Measurements from ENCODE around the gene LRRC15.

LRRC15 gene

DNA sequence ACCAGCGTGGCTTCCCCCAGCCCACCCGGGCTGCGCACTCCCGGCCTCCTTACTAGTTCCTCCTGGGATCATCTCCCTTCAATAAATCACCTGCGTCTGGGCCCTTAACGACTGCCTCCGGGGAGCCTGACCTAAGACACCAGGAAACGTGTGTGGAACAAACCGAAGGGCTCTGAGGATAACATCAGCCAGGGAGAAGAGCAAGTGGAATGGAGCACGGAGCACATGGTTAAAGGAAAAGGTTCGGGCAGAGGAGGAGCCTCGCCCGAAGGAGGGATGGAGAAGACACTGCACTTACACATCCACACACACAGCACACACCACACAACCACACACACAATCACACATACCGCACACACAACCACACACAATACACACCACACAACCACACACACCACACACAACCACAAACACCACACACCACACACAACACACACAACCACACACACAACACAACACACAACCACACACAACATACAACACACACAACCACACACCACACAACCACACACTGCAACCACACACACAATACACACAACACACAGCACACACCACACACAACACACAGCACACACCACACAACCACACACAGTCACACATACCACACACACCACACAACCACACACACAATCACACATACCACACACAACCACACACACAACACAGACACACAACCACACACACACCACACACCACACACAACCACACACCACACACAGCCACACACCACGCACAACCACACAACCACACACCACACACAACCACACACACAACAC, 43.2 kb downstream of the LRRC15 start:
- Histone ChIP-seq H3K27me3 (replicated peaks in 2 of 5; ENCODE audit: control insufficient read depth in 4 of 5, insufficient read depth in 5 of 5, low read length in 4 of 5) (peaks cover 0 to 3% (median 0%) of the 10 kb centered on the region in 5 experiments), H3K4me3 (ENCODE audit: control insufficient read depth in 1 of 7, extremely low read depth in 1 of 7, insufficient read depth in 4 of 7, low read depth in 2 of 7, low read length in 6 of 7) (no peak overlapping the region), H3K9me3 (ENCODE audit: control extremely low read depth in 1 of 5, control insufficient read depth in 4 of 5, insufficient read depth in 2 of 5, low read depth in 1 of 5, low read length in 4 of 5) (no peaks in the 10 kb centered on the region), H3K36me3 (ENCODE audit: control insufficient read depth in 4 of 4, insufficient read depth in 4 of 4, low read length in 3 of 4) (no peaks in the 10 kb centered on the region), H3K4me1 (ENCODE audit: control extremely low read depth in 1 of 4, control insufficient read depth in 4 of 4, insufficient read depth in 4 of 4, low read length in 3 of 4) (peaks cover 0 to 19% (median 11%) of the 10 kb centered on the region in 4 experiments), H3K27ac (ENCODE audit: insufficient read depth in 1 of 2, low read depth in 1 of 2, low read length in 2 of 2, poor library complexity in 1 of 2, severe bottlenecking in 2 of 2) (no peak overlapping the region)
- ChIA-PET CTCF (interaction anchor here (1.0 to 1.1 kb wide), 2 partner anchors 10 to 13 kb away, joined by 4 read pairs; no protein-coding TSS in a partner anchor), POLR2A (no interaction called here)
- peak; percentile 57 to 95 (median 88) for DNase-seq
- 80% methylated on average over 10 of the region's 15 CpGs for WGBS (ENCODE audit: insufficient coverage)

DNA sequence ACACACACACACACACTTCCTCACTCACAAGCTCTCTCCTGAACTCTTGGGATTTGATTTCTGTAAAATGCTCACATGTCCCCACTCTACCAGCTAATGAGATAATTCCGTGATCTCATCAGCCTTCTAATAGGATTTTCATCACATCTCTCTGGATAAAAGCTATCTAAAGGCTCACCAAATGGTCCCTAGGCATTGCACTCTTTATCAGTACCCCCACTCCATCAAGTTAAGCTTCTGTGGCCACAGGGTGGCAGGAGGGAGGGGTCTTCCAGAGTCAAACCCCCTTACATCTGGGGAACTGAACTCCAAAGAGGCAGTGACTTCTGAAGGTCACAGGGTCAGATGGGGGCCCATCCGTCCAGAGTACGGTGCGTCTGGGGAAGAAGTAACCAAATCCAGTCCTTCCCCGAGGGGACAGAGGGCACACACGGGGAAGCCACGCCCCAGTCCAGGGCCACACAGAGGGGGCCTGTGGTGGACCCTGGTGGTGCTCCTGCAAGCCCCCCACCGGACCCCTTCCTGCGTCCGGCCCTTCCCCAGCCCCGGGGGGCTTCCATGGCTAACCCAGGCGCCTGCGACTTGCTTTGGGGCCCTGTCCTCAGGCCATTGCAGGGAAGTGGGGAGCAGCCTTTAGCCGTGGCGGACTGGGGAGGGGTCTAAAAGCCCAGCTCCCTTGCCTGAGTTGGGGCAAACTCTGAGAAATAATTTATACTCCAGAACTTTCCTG, 44.0 kb downstream of the LRRC15 start:
- H3K27me3 ChIP-seq (replicated peaks in 2 of 5; ENCODE audit: control insufficient read depth in 4 of 5, insufficient read depth in 5 of 5, low read length in 4 of 5) = peaks cover 0 to 3% (median 0%) of the 10 kb centered on the region in 5 experiments
- H3K4me1 ChIP-seq (ENCODE audit: control extremely low read depth in 1 of 4, control insufficient read depth in 4 of 4, insufficient read depth in 4 of 4, low read length in 3 of 4) = peaks cover 0 to 19% (median 11%) of the 10 kb centered on the region in 4 experiments
- no peak overlapping the region for H3K27ac ChIP-seq (ENCODE audit: insufficient read depth in 1 of 2, low read depth in 1 of 2, low read length in 2 of 2, poor library complexity in 1 of 2, severe bottlenecking in 2 of 2)
- H3K9me3 ChIP-seq (ENCODE audit: control extremely low read depth in 1 of 5, control insufficient read depth in 4 of 5, insufficient read depth in 2 of 5, low read depth in 1 of 5, low read length in 4 of 5) = no peaks in the 10 kb centered on the region
- DNase-seq = peak; percentile 29 to 40 (median 32)
- H3K4me3 ChIP-seq (ENCODE audit: control insufficient read depth in 1 of 7, extremely low read depth in 1 of 7, insufficient read depth in 4 of 7, low read depth in 2 of 7, low read length in 6 of 7) = no peak overlapping the region
- H3K36me3 ChIP-seq (ENCODE audit: control insufficient read depth in 4 of 4, insufficient read depth in 4 of 4, low read length in 3 of 4) = no peaks in the 10 kb centered on the region
- ChIA-PET POLR2A (interaction anchor here (0.6 kb wide), 1 partner anchor 910 kb away, joined by 3 read pairs; no protein-coding TSS in a partner anchor), CTCF (interaction anchor here (0.6 to 1.1 kb wide), 4 partner anchors 9 to 64 kb away, joined by 3 to 4 read pairs (median 4); no protein-coding TSS in a partner anchor)
- 89% methylated on average over 15 of the region's 15 CpGs for WGBS (ENCODE audit: insufficient coverage)

DNA sequence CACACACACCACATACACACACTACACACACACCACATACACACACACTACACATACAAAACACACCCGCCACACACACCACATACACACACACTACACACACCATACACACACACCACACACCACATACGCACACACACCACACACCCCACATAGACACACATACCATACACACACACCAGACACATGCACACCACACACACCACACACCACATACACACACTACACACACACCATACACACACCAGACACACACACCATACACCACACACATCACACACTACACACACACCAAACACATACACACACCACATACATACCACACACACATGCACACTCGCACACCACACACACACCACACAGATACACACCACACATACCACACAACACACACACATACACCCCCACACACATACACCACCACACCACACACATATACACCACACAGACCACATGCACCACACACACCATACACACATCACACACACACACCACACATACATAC, 44.7 kb downstream of the LRRC15 start:
- CTCF ChIA-PET = interaction anchor here (1.1 to 2.2 kb wide), 4 partner anchors 9 to 544 kb away, joined by 3 to 9 read pairs (median 4); no protein-coding TSS in a partner anchor
- DNase-seq = peak in 1 of 3 donors; percentile 72
- no peak overlapping the region for H3K4me3 ChIP-seq (ENCODE audit: control insufficient read depth in 1 of 7, extremely low read depth in 1 of 7, insufficient read depth in 4 of 7, low read depth in 2 of 7, low read length in 6 of 7)
- 100% methylated on average over 3 of the region's 3 CpGs for WGBS (ENCODE audit: insufficient coverage)
- H3K27ac ChIP-seq (ENCODE audit: insufficient read depth in 1 of 2, low read depth in 1 of 2, low read length in 2 of 2, poor library complexity in 1 of 2, severe bottlenecking in 2 of 2) = no peak overlapping the region
- POLR2A ChIA-PET = no interaction called here
- peaks cover 0 to 19% (median 11%) of the 10 kb centered on the region in 4 experiments for H3K4me1 ChIP-seq (ENCODE audit: control extremely low read depth in 1 of 4, control insufficient read depth in 4 of 4, insufficient read depth in 4 of 4, low read length in 3 of 4)
- H3K9me3 ChIP-seq (ENCODE audit: control extremely low read depth in 1 of 5, control insufficient read depth in 4 of 5, insufficient read depth in 2 of 5, low read depth in 1 of 5, low read length in 4 of 5) = peaks cover 0 to 3% (median 0%) of the 10 kb centered on the region in 5 experiments
- H3K36me3 ChIP-seq (ENCODE audit: control insufficient read depth in 4 of 4, insufficient read depth in 4 of 4, low read length in 3 of 4) = no peaks in the 10 kb centered on the region
- peaks cover 0 to 3% (median 0%) of the 10 kb centered on the region in 5 experiments for H3K27me3 ChIP-seq (replicated peaks in 2 of 5; ENCODE audit: control insufficient read depth in 4 of 5, insufficient read depth in 5 of 5, low read length in 4 of 5)

DNA sequence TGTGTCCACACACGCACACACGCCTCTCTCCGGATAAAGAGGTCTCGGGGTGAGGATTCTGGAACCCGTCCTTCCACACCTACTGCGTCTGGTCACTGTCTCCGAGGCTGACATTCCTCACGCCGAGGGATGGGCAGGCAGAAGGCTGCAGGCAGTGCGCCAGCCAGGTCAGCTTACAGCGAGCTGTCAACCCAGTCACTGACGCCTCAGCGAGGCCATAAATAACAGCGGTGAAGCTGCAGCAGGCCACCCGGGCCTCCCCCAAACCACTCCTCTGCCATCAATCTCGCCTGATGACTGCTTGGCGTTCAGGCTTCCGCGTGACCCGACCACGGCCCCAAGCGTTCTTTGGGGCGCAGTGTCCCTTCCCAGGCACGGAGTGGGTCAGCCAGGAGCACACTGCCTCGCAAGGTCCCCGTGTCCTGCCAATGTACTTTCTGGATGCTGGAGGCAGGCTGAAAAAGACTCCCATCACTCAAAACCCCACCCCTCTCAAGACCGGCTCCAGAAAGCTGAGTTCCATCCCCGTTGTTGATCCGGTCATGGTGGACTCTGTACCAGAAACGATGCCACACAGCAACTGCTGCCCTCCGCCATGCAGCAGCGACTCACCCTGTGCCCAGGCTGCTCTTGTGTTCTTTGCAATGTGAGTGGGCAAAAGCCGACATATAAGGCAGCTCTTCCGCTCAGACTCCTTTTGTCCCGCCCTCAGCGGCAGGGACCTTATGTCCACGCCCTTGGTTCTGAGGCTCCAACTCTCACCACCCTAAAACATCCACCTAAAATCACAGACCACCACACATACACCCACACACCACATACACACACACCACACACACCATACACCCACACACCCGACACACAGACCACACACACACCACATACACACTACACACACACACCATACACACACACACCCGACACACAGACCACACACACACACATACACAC, 45.5 kb downstream of the LRRC15 start:
- no peaks in the 10 kb centered on the region for H3K36me3 ChIP-seq (ENCODE audit: control insufficient read depth in 4 of 4, insufficient read depth in 4 of 4, low read length in 3 of 4)
- ChIA-PET CTCF (interaction anchor here (0.8 to 2.2 kb wide), 6 partner anchors 10 to 543 kb away, joined by 3 to 9 read pairs (median 4); no protein-coding TSS in a partner anchor), POLR2A (interaction anchor here (0.6 kb wide), 1 partner anchor 538 kb away, joined by 3 read pairs; no protein-coding TSS in a partner anchor)
- WGBS (ENCODE audit: insufficient coverage) = 14% methylated on average over 39 of the region's 39 CpGs
- peaks cover 0 to 3% (median 0%) of the 10 kb centered on the region in 5 experiments for H3K27me3 ChIP-seq (replicated peaks in 2 of 5; ENCODE audit: control insufficient read depth in 4 of 5, insufficient read depth in 5 of 5, low read length in 4 of 5)
- H3K27ac ChIP-seq (ENCODE audit: insufficient read depth in 1 of 2, low read depth in 1 of 2, low read length in 2 of 2, poor library complexity in 1 of 2, severe bottlenecking in 2 of 2) = no peak overlapping the region
- peak overlapping the region in 6 of 7 experiments; percentile 16 to 76 (median 55) for H3K4me3 ChIP-seq (ENCODE audit: control insufficient read depth in 1 of 7, extremely low read depth in 1 of 7, insufficient read depth in 4 of 7, low read depth in 2 of 7, low read length in 6 of 7)
- DNase-seq = peak; percentile 73 to 92 (median 87)
- peaks cover 0 to 19% (median 11%) of the 10 kb centered on the region in 4 experiments for H3K4me1 ChIP-seq (ENCODE audit: control extremely low read depth in 1 of 4, control insufficient read depth in 4 of 4, insufficient read depth in 4 of 4, low read length in 3 of 4)
- peaks cover 2 to 11% (median 5%) of the 10 kb centered on the region in 5 experiments for H3K9me3 ChIP-seq (ENCODE audit: control extremely low read depth in 1 of 5, control insufficient read depth in 4 of 5, insufficient read depth in 2 of 5, low read depth in 1 of 5, low read length in 4 of 5)

DNA sequence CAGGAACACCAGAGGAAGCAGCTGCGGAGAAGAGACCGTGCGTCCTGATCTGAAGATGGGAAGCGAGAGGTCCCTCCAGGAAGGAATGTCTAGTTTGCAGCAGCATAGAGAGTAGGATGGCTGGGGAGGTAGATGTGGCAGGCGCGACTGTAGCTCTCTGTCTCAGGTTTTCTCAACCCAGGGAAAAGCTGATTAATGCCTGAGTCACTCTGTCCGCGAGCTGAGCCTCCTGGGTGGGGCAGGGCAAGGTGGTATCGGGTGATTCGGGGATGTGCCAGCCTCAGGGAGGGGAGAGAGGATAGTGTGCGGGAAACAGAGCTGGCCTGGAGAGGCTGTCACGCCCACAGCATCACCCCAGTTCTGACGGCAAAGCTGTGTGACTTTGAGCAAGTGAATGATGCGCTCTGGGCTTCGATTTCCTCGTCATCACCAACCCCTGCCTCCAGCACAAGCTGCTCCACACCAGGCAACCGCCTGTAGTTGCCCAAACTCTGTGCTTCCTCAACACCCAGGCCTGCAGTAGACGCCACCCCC, 46.8 kb downstream of the LRRC15 start:
- CTCF ChIA-PET = interaction anchor here (0.8 to 2.2 kb wide), 5 partner anchors 21 to 542 kb away, joined by 3 to 9 read pairs (median 4); no protein-coding TSS in a partner anchor
- POLR2A ChIA-PET = no interaction called here
- WGBS (ENCODE audit: insufficient coverage) = 86% methylated on average over 10 of the region's 18 CpGs
- no peak overlapping the region for H3K27ac ChIP-seq (ENCODE audit: insufficient read depth in 1 of 2, low read depth in 1 of 2, low read length in 2 of 2, poor library complexity in 1 of 2, severe bottlenecking in 2 of 2)
- H3K36me3 ChIP-seq (ENCODE audit: control insufficient read depth in 4 of 4, insufficient read depth in 4 of 4, low read length in 3 of 4) = no peaks in the 10 kb centered on the region
- DNase-seq = peak in 2 of 3 donors; percentile 50 to 61
- peaks cover 0 to 19% (median 11%) of the 10 kb centered on the region in 4 experiments for H3K4me1 ChIP-seq (ENCODE audit: control extremely low read depth in 1 of 4, control insufficient read depth in 4 of 4, insufficient read depth in 4 of 4, low read length in 3 of 4)
- H3K27me3 ChIP-seq (replicated peaks in 2 of 5; ENCODE audit: control insufficient read depth in 4 of 5, insufficient read depth in 5 of 5, low read length in 4 of 5) = peaks cover 0 to 3% (median 0%) of the 10 kb centered on the region in 5 experiments
- peaks cover 2 to 21% (median 15%) of the 10 kb centered on the region in 5 experiments for H3K9me3 ChIP-seq (ENCODE audit: control extremely low read depth in 1 of 5, control insufficient read depth in 4 of 5, insufficient read depth in 2 of 5, low read depth in 1 of 5, low read length in 4 of 5)
- no peak overlapping the region for H3K4me3 ChIP-seq (ENCODE audit: control insufficient read depth in 1 of 7, extremely low read depth in 1 of 7, insufficient read depth in 4 of 7, low read depth in 2 of 7, low read length in 6 of 7)
